NCI-H2196 (cell line): ENCODE results near the gene ZBTB1.
"Not testable (repeated sequence)": the region's sequence is repeated elsewhere in the genome, so short reads cannot be mapped to it uniquely, and the experiment has no call there.

Source experiments
- DNase-seq: peaks from one replicate; lab custom pipeline; 2025; ENCODE audit not compliant: unreplicated experiment; lab: John Stamatoyannopoulos, UW

The ZBTB1 gene

GRCh38 chr14:64496764-64497163, 7.8 kb upstream of the ZBTB1 start:
- DNase-seq = no peak

- no peak for DNase-seq
These were observed 4.5 kb upstream of the ZBTB1 start for GRCh38 chr14:64500088-64500487.

GRCh38 chr14:64501411-64502171, 3.0 kb upstream of the ZBTB1 start:
- peak; percentile 70 for DNase-seq

DNA sequence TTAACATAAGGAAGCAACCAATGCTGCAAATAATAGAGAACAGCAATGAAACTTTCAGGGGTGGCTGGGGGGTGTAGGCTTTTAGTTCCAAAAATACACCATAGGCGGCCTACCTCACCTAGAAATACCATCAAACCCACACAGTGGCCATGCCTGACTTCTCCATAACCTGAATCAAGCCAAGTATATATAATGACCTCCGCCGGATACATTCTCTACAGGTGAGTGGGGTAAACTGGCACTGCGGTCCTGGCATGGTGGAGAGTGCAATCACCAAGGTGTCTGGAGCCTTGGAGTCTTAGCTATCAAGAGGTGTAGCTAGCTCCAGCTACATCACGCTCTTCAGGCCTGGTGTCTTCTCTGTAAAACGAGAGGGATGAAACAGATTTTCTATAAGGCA, 2.1 kb upstream of the ZBTB1 start:
- DNase-seq = peak; percentile 29

DNA sequence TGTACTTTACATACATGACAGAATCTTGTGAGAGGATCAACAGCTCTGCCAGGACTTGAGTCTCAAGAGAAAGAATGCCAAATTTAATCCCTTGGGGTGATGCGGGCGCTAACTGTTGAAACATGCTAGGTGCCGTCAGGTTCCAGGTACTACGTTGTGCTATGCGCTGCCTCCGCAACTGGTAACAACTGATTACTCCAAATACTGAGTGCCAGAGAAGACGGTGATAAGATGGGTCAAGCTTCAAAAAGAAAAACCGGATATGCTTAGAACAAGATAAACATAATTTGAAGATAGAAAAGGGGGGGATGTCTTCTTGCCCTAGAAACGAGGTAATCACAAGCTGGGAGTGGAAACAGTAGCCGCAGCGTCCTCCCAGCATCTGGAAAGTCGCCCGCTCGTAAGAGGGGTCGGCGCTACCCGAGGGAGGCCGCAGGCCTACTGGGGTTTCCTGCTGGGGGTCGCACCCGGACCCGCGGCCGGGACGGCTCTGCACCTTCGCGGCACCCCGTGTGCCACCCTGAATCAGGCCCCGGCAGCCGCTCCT, 1.6 kb upstream of the ZBTB1 start:
- DNase-seq = peak; percentile 39

DNA sequence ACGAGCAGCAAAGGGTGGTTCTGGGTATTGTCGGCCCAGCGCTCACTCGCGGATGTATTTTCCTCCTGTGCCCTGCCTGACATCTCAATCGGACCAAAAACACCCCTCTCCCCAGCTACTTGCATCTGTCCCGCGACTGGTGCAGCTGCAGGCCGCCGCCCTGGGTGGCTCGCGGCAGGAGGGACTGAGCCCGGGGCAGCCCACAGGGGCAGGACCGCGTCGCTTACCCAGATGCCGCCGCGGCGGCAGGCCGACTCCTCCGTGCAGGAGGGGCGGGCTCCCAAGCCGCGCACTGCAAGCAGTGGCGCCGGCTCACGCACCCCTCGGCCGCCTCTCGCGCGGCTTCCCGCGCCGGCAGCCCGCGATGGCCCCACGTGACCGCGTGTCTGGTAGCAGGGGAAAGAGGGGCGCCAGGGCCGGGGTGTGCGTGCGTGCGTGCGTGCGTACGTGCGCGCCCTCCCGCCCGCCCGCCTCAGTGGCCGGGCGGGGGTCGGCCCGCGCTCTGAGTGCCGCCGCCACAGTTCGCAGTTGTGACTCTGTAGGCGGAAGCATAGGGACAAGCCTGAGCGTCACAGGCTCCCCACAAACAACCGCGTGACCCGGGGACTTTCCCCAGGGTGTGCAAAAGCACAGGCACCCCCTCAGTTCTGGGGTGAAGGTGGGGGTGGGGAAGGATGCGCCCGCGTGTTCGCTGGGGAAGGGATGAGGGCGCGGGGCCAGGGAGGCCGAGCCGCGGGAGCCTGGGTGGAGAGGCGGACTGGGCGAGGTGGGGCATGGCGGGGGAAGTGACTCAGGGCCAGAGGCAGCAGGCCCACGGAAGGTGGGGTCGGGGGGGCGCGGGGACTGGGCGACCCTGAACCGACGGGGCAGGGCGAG, 898 bp upstream of the ZBTB1 start, which contains the start of gene ZBTB25:
ZBTB25 (minus strand) TSS at position 405 of the 876 bp plus-strand sequence. CDS start 13,305 bp downstream, outside the sequence.
- DNase-seq = peak; percentile 95

DNA sequence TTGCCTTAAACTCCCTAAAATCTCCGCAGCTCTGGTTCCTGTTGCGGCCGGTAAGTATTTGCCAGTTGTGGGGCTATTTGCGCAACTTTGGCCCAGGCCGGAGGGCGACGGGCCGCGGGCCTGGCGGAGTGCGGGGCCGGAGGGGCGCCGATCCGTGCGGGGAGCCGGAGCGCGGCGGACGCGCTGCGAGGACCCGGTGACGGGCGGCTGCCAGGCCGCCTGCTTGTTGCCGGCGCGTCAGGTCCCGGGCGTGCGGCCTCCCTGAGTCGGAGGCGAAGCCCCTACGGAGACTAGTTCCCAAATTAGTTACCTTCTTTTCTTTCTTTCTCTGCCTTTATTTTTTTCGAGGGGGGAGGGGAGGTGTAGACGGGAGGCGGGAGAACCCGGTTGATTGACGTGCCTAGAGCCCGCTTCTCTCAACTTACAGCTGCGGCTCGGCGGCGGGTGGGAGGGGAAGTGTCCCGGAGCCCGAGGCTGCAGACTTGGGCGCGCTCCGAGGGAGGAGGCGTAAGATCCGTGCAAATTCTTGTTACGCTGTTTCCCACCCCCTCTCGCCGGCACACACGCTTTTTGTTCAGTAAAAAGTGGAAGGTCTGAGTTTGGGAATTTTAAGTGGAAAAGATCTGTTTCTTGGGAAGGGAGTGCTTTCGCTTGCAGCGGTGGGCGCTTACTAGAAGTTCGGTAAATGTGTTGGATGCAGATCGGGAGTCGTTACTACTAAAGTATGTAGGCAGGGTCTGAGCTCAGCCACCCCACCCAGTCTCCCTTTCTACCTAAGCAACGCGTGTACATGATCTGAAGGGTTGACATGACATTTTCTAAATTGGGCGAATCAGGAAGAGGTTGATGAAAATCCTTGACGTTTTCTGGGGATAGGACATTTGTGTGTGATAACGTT, 576 bp downstream of the ZBTB1 start:
- peak; percentile 84 for DNase-seq

- no peak for DNase-seq
These were observed 2.2 kb downstream of the ZBTB1 start for GRCh38 chr14:64506721-64507120.

DNA sequence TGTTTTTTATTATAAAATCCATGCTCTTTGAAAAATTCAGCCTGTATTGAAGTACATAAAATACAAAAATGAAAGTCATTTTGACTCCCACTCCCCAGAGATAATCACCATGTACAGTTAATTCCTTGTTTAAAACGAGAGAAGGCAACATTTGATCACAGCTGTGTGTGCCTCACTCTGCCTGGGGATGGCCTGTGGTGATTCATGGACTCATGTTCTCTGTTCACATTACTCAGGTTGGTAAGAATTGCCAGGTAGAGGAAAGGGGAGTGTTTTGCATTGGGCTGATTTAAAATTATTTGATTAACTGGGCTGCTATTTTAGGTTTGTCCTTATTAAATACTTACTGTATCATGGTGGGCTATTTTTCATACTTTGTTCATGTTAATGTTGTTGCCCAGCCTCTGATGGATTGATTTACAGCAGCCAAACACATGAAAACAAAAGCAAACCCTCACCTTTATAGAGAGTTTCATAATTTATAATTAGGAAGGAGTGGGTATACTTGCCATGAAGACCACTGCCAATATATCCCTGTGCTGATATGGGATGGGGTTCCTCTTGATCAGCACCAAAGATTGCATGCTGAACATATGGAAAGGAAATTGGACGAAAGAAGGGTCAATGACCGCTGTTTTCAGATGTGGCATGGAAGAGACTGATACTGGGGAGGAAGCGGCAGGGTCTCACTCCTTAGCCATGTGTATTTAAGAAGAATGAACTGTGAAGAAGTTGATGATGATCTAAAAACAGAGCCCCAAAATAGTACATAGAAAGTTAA, 3.0 kb downstream of the ZBTB1 start:
- no peak for DNase-seq

GRCh38 chr14:64508215-64508776, 3.7 kb downstream of the ZBTB1 start:
- DNase-seq = no peak

DNA sequence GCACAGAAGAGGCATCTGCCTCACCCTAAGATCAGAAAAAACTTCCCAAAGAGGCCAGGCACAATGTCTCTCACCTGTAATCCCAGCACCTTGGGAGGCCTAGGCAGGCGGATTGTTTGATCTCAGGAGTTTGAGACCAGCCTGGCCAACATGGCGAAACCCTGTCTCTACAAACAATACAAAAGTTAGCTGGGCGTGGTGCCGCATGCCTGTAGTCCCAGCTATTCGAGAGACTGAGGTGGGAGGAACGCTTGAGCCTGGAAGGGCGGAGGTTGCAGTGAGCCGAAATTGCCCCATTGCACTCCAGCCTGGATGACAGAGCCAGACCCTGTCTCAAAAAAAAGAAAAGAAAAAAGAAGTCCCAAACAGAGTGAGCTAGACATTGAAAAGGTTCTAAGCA, 4.5 kb downstream of the ZBTB1 start:
- DNase-seq = no peak

- DNase-seq = peak; percentile 84
These were observed 6.5 kb downstream of the ZBTB1 start for GRCh38 chr14:64510825-64511671.

- DNase-seq = no peak
These were observed 8.7 kb downstream of the ZBTB1 start for GRCh38 chr14:64513271-64513670.

DNA sequence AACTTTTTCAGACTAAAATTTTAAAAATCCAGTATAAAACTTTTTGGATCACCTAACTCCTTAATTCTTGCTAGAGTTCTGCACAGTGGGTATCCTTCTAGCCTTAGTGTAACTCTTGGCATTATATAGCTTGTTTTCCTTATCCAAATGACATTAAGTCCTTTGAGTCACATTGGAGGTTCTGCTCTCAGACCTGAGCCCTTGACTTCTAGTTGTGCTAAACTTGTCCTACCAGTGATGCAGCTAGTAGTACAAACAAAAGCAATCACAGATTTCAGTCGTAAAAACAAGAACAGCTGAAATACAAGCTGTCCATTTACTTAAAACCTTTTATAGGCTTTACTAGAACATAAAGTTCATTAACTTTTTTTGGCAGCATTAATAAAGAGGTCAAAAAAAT, 10.5 kb downstream of the ZBTB1 start:
- DNase-seq = no peak

DNA sequence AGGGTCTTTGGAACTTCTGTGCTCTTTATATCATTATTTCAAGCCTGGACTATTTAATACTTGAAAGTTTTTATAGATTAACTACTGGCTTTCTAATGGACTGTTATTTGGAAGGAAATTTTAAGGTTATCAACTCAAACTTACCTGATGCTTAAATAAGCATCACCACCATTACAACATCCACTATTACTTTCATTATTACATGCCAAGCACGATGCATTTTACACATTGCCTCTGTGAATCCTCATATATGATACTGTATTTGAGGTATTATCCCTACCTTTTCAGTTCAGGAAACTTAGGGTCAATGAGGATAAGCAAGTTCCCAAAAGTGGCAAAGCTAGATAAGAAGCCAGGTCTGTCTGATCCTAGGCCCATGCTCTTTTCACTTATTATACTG, 12.4 kb downstream of the ZBTB1 start:
- DNase-seq = no peak

- not testable (repeated sequence) for DNase-seq
These were observed 13.1 kb downstream of the ZBTB1 start for GRCh38 chr14:64517667-64518066.

GRCh38 chr14:64518229-64518628, 13.7 kb downstream of the ZBTB1 start:
- DNase-seq = no peak

- no peak for DNase-seq
These were observed 16.1 kb downstream of the ZBTB1 start for GRCh38 chr14:64520699-64521098.
